Measurements from ENCODE around the gene ADI1. TPM values are rescaled to one million over a fixed set of nuclear protein-coding genes. Genes with fewer than 3 reads are reported as not detected.

Gene ADI1
- total RNA-seq, 1 donor from 2014 or later: 60.2 TPM

GRCh38 chr2:3472296-3472695 is 47.0 kb downstream of the ADI1 start:
- Histone ChIP-seq H3K27me3 (ENCODE audit: low read depth) (no peaks in the 10 kb centered on the region), H3K36me3 (peaks cover 90% of the 10 kb centered on the region), H3K4me1 (peaks cover 18% of the 10 kb centered on the region), H3K9me3 (no peaks in the 10 kb centered on the region), H3K4me3 (no peak overlapping the region), H3K27ac (no peak overlapping the region)
- ATAC-seq (no peak), DNase-seq (peak; percentile 25)
- intact Hi-C loops (cut with DNase I): no loop called here
- TF ChIP-seq CTCF (IDR thresholded peaks at IDR 0.05): no peak

GRCh38 chr2:3470856-3471737 is 48.2 kb downstream of the ADI1 start:
- peaks cover 18% of the 10 kb centered on the region for H3K4me1 ChIP-seq
- no peak overlapping the region for H3K4me3 ChIP-seq
- peak overlapping the region; percentile 80 for H3K27ac ChIP-seq
- H3K9me3 ChIP-seq: no peaks in the 10 kb centered on the region
- peak; percentile 29 for DNase-seq
- no peak for TF ChIP-seq CTCF (IDR thresholded peaks at IDR 0.05)
- peaks cover 94% of the 10 kb centered on the region for H3K36me3 ChIP-seq
- peak in 1 of 2 donors; percentile 5 for ATAC-seq
- intact Hi-C loops (cut with DNase I): no loop called here
- H3K27me3 ChIP-seq (ENCODE audit: low read depth): no peaks in the 10 kb centered on the region

GRCh38 chr2:3470166-3470651 is 49.1 kb downstream of the ADI1 start:
- peak overlapping the region; percentile 80 for H3K27ac ChIP-seq
- intact Hi-C loops (cut with DNase I): no loop called here
- no peaks in the 10 kb centered on the region for H3K27me3 ChIP-seq (ENCODE audit: low read depth)
- DNase-seq (peak; percentile 78), ATAC-seq (peak; percentile 89 to 90)
- no peak for TF ChIP-seq CTCF (IDR thresholded peaks at IDR 0.05)
- no peaks in the 10 kb centered on the region for H3K9me3 ChIP-seq
- peaks cover 18% of the 10 kb centered on the region for H3K4me1 ChIP-seq
- H3K4me3 ChIP-seq: no peak overlapping the region
- H3K36me3 ChIP-seq: peaks cover 94% of the 10 kb centered on the region

GRCh38 chr2:3469486-3469885 is 49.8 kb downstream of the ADI1 start:
- no peaks in the 10 kb centered on the region for H3K27me3 ChIP-seq (ENCODE audit: low read depth)
- H3K36me3 ChIP-seq: peaks cover 95% of the 10 kb centered on the region
- H3K27ac ChIP-seq: peak overlapping the region; percentile 80
- H3K4me3 ChIP-seq: no peak overlapping the region
- intact Hi-C loops (cut with DNase I): no loop called here
- no peak for TF ChIP-seq CTCF (IDR thresholded peaks at IDR 0.05)
- DNase-seq (peak; percentile 41), ATAC-seq (no peak)
- no peaks in the 10 kb centered on the region for H3K9me3 ChIP-seq
- peaks cover 18% of the 10 kb centered on the region for H3K4me1 ChIP-seq

GRCh38 chr2:3468296-3468988 is 50.9 kb downstream of the ADI1 start:
- intact Hi-C loops (cut with DNase I): no loop called here

More at GRCh38 chr2:3468296-3468988, 50.9 kb downstream of the ADI1 start:
- Histone ChIP-seq H3K4me1 (peaks cover 18% of the 10 kb centered on the region), H3K4me3 (no peak overlapping the region), H3K36me3 (peaks cover 94% of the 10 kb centered on the region), H3K27ac (no peak overlapping the region), H3K9me3 (no peaks in the 10 kb centered on the region), H3K27me3 (ENCODE audit: low read depth) (no peaks in the 10 kb centered on the region)
- no peak for TF ChIP-seq CTCF (IDR thresholded peaks at IDR 0.05)
- ATAC-seq (no peak), DNase-seq (peak; percentile 22)
